Loucy (cell line): ENCODE data around the gene AFAP1L1.

Source experiments
- H2AFZ ChIP-seq: fragments of 200-600 bp; sonication (generic); 2 replicates; pipeline ENCODE4 v1.6.0; 2016; ENCODE audit warnings: antibody characterized with exemption, mild to moderate bottlenecking, low read length, moderate library complexity
- H3F3A ChIP-seq: fragments of 200-600 bp; 2 replicates; pipeline ENCODE4 v1.6.0; 2016; ENCODE audit warnings: antibody characterized with exemption, low read depth, mild to moderate bottlenecking
- H3K27me3 ChIP-seq: fragments of 200-600 bp; sonication (generic); 2 replicates; pipeline ENCODE4 v1.6.1; 2014; ENCODE audit warnings: low read length, mild to moderate bottlenecking; ENCODE audit not compliant: insufficient read depth, poor library complexity, severe bottlenecking
- H3K36me3 ChIP-seq: fragments of 200-600 bp; sonication (generic); 2 replicates; pipeline ENCODE4 v1.6.1; 2016; ENCODE audit warnings: low read length; ENCODE audit not compliant: insufficient read depth
- H3K4me1 ChIP-seq: fragments of 200-600 bp; sonication (generic); 2 replicates; pipeline ENCODE4 v1.5.1; 2014; ENCODE audit warnings: low read length, mild to moderate bottlenecking; ENCODE audit not compliant: insufficient read depth, poor library complexity, severe bottlenecking
- H3K4me2 ChIP-seq: fragments of 200-600 bp; sonication (generic); 2 replicates; pipeline ENCODE4 v1.6.0; 2014; ENCODE audit warnings: antibody characterized with exemption, low read length, low read depth, mild to moderate bottlenecking; ENCODE audit not compliant: poor library complexity, severe bottlenecking
- H3K4me3 ChIP-seq: fragments of 200-600 bp; sonication (generic); 2 replicates; pipeline ENCODE4 v1.5.1; 2014; ENCODE audit warnings: low read length, mild to moderate bottlenecking, mixed read lengths; ENCODE audit not compliant: poor library complexity, severe bottlenecking
- H3K79me2 ChIP-seq: fragments of 200-600 bp; sonication (generic); 2 replicates; pipeline ENCODE4 v1.6.1; 2014; ENCODE audit warnings: low read length; ENCODE audit not compliant: insufficient read depth
- H3K9ac ChIP-seq: fragments of 200-600 bp; sonication (generic); 2 replicates; pipeline ENCODE4 v1.6.0; 2014; ENCODE audit warnings: mild to moderate bottlenecking, low read depth, low read length, moderate library complexity; ENCODE audit not compliant: poor library complexity, severe bottlenecking
- H3K9me2 ChIP-seq: fragments of 200-600 bp; sonication (generic); replicated peaks from 2 replicates; pipeline ENCODE4 v1.6.1; 2016; ENCODE audit warnings: low read depth, low read length, mixed read lengths
- H3K9me3 ChIP-seq: fragments of 200-600 bp; sonication (generic); 2 replicates; pipeline ENCODE4 v1.6.1; 2014; ENCODE audit warnings: mild to moderate bottlenecking, antibody characterized with exemption, low read length, low read depth; ENCODE audit not compliant: insufficient read depth
- H4K20me1 ChIP-seq: fragments of 200-600 bp; sonication (generic); 2 replicates; pipeline ENCODE4 v1.6.0; 2014; ENCODE audit warnings: antibody characterized with exemption, low read length, mild to moderate bottlenecking; ENCODE audit not compliant: insufficient read depth, poor library complexity, severe bottlenecking
- EZH2phosphoT487 ChIP-seq: fragments of 200-600 bp; IDR thresholded peaks from 2 replicates; pipeline ENCODE4 v1.6.1; 2018; ENCODE audit warnings: antibody characterized with exemption, mild to moderate bottlenecking, moderate library complexity, borderline replicate concordance
- TF ChIP-seq, protein P1 (sequence below): fragments of 200-600 bp; sonication (generic); conservative IDR thresholded peaks from 2 replicates; pipeline ENCODE4 v1.5.1; 2014; ENCODE audit warnings: mild to moderate bottlenecking, antibody characterized with exemption, low read length

Gene AFAP1L1

DNA sequence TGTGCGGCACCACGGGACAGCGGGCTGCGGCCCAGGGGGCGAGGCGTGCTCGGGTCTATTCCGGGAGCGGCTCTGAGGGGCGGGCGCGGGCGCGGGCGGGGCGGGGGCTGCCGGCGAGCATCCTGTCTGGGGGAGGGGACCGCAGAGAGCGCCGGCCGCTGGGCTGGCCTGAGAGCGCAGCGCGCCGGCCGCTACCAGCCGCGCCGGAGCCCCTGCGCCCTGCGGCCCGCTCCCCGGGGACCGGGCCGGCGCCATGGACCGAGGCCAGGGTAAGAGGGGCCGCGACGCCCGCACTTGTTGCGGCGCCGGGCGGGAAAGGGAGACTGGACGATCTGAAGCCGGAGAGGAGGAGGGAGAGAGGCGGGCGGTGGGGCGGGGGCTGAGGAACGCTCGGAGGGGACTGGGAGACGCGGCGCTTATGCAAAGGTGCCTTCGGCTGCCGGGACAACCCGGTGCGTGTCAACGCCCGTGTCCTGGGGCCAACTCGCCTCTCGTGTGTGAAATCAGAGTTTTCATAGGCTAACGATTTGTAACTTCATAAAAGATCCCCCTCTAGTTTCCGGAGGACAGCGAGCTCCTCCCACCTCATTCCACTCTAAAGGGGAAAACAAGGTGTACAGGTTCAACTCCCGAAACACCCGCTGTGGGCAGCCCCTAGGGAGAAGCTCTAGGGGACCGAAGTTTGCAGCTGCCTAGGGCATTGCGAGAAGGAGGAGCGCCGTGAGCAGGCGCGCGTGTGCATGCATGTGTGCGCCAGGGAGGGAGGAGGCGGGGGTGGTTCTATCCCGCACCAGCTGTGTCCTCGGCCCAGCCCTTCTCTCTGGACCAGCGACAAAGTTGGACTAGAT lies at the start of gene AFAP1L1:
Gene AFAP1L1, plus strand, starts transcription at position 144 of the 848 bp plus-strand sequence. Its CDS starts 110 bp downstream, at position 254.
- no peak within 1 kb of the TSS for H3K4me3 ChIP-seq
- H3F3A ChIP-seq = no peaks in the 10 kb centered on the region
- H3K4me1 ChIP-seq = no peaks in the 10 kb centered on the region
- H3K9me3 ChIP-seq = no peaks in the 10 kb centered on the region
- no peaks in the 10 kb centered on the region for H4K20me1 ChIP-seq
- H3K36me3 ChIP-seq = no peaks in the 10 kb centered on the region
- no peaks in the 10 kb centered on the region for H3K27me3 ChIP-seq
- no peak within 1 kb of the TSS for H3K4me2 ChIP-seq
- H3K9me2 ChIP-seq = no peaks in the 10 kb centered on the region
- no peak within 1 kb of the TSS for H2AFZ ChIP-seq
- H3K79me2 ChIP-seq = no peaks in the 10 kb centered on the region
- no peak within 1 kb of the TSS for H3K9ac ChIP-seq
- TF ChIP-seq, protein P1, sequence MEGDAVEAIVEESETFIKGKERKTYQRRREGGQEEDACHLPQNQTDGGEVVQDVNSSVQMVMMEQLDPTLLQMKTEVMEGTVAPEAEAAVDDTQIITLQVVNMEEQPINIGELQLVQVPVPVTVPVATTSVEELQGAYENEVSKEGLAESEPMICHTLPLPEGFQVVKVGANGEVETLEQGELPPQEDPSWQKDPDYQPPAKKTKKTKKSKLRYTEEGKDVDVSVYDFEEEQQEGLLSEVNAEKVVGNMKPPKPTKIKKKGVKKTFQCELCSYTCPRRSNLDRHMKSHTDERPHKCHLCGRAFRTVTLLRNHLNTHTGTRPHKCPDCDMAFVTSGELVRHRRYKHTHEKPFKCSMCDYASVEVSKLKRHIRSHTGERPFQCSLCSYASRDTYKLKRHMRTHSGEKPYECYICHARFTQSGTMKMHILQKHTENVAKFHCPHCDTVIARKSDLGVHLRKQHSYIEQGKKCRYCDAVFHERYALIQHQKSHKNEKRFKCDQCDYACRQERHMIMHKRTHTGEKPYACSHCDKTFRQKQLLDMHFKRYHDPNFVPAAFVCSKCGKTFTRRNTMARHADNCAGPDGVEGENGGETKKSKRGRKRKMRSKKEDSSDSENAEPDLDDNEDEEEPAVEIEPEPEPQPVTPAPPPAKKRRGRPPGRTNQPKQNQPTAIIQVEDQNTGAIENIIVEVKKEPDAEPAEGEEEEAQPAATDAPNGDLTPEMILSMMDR = no peak
- no peak for TF ChIP-seq EZH2phosphoT487

DNA sequence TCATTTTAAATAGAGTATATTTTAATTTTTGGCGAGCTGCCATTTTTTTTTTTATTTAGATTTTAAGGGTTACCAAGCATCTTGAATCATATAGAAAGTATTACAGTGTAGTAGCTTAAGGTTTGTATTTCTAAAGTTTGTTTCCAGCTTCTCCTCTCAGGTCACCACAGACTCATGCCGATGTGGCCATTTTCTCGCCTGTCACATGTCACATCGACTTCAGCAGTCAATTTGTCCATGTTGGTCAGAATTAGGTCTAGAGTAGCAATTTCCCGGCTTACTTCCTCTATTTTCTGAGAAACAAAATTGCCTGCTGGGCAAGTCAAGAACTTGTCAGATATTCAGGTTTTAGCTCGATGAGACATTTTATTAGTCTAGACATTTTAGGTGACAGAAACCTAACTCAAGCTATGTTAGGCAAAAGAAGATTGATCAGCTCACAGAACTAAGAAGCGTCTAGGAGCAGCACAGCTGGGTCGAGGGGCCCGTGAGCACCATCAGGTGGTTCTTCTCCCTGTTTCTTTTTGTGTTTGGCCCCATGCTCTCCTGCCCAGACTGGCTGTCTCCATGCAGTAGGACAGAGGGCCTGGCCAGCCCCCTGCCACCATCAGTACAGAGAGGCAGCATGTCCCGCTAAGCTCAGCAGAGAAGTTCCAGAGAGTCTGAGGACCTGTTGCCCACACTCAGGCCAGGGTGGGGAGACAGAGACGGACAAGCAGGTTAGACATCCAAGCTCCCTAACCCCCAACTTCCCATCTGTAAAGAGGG lies 48.4 kb upstream of the AFAP1L1 start:
- Histone ChIP-seq H3K4me1 (no peaks in the 10 kb centered on the region), H3K4me3 (no peak overlapping the region), H3K9ac (no peak overlapping the region), H4K20me1 (no peaks in the 10 kb centered on the region), H3K36me3 (no peaks in the 10 kb centered on the region), H3K9me2 (no peaks in the 10 kb centered on the region), H3F3A (no peaks in the 10 kb centered on the region), H3K9me3 (no peaks in the 10 kb centered on the region), H3K4me2 (no peak overlapping the region), H3K27me3 (no peaks in the 10 kb centered on the region), H3K79me2 (no peaks in the 10 kb centered on the region), H2AFZ (no peak overlapping the region)
- TF ChIP-seq, protein P1 = no peak
- TF ChIP-seq EZH2phosphoT487 = no peak

DNA sequence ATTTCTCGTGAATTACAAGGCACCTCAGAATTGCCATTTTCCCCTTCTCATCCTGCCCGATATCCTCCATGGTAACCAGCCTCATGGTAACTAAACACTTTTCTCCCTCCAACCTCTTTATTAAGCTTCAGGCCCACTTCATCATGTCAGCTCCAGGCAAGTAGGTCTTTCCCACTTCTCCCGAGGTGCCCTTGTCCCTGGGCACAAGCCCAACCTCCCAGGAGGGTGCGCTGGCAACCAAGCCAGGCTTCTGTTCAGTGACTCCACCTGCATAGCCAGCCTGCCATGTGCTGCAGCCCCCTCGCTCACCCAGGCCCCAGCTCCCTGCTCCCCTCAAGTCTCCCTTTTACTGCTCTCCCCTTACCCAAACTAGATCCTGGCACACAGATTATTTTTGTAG lies 47.4 kb upstream of the AFAP1L1 start:
- H3K36me3 ChIP-seq = no peaks in the 10 kb centered on the region
- H3F3A ChIP-seq = no peaks in the 10 kb centered on the region
- no peak overlapping the region for H2AFZ ChIP-seq
- no peaks in the 10 kb centered on the region for H4K20me1 ChIP-seq
- H3K4me1 ChIP-seq = no peaks in the 10 kb centered on the region
- H3K27me3 ChIP-seq = no peaks in the 10 kb centered on the region
- H3K79me2 ChIP-seq = no peaks in the 10 kb centered on the region
- no peak overlapping the region for H3K4me3 ChIP-seq
- no peak overlapping the region for H3K4me2 ChIP-seq
- no peak for TF ChIP-seq EZH2phosphoT487
- TF ChIP-seq, protein P1 = no peak
- H3K9me3 ChIP-seq = no peaks in the 10 kb centered on the region
- no peaks in the 10 kb centered on the region for H3K9me2 ChIP-seq
- H3K9ac ChIP-seq = no peak overlapping the region
